Measurements from ENCODE around the gene AIFM3.
"Not testable (repeated sequence)": the region's sequence is repeated elsewhere in the genome, so short reads cannot be mapped to it uniquely, and the experiment has no call there.

DNA sequence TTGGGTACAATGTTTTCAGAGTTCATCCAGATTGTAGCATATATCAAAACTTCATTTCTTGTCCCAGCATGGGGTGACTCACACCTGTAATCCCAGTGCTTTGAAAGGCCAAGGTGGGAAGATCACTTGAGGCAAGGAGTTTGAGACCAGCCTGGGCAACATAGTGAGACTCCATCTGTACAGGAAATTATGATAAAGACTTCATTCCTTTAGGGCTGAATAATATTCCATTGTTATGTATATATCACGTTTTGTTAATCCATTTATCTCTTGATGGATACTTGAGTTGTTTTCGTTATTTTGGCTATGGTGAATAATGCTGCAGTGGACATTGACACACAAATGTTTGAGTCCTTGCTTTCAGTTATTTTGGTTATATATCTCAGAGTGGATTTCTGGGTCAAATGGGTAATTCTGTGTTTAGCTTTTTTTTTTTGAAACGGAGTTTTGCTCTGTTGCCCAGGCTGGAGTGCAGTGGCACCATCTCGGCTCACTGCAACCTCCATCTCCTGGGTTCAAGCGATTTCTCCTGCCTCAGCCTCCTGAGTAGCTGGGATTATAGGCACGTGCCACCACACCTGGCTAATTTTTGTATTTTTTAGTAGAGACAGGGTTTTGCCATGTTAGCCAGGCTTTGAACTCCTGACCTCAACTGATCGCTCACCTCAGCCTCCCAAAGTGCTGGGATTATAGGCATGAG, 24.7 kb upstream of the AIFM3 start:
- TF ChIP-seq, protein P1, sequence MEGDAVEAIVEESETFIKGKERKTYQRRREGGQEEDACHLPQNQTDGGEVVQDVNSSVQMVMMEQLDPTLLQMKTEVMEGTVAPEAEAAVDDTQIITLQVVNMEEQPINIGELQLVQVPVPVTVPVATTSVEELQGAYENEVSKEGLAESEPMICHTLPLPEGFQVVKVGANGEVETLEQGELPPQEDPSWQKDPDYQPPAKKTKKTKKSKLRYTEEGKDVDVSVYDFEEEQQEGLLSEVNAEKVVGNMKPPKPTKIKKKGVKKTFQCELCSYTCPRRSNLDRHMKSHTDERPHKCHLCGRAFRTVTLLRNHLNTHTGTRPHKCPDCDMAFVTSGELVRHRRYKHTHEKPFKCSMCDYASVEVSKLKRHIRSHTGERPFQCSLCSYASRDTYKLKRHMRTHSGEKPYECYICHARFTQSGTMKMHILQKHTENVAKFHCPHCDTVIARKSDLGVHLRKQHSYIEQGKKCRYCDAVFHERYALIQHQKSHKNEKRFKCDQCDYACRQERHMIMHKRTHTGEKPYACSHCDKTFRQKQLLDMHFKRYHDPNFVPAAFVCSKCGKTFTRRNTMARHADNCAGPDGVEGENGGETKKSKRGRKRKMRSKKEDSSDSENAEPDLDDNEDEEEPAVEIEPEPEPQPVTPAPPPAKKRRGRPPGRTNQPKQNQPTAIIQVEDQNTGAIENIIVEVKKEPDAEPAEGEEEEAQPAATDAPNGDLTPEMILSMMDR (IDR thresholded peaks at IDR 0.05; ENCODE audit: borderline replicate concordance, extremely low read depth, low read length, poor library complexity, severe bottlenecking) = not testable (repeated sequence)
- not testable (repeated sequence) for TF ChIP-seq EZH2 (IDR thresholded peaks at IDR 0.05; ENCODE audit: borderline replicate concordance, low read depth, low read length, severe bottlenecking)
